Amygdala (tissue), 56 donors: ENCODE data around the gene SLC25A31.
A peak's percentile ranks its signal among the peaks of the same experiment; 100 is the strongest.

Source experiments
- DNase-seq, 56 donors: peaks; one replicate each; lab custom pipeline; 2025; lab: John Stamatoyannopoulos, UW

The SLC25A31 gene

GRCh38 chr4:127776620-127777019, 46.4 kb downstream of the SLC25A31 start:
- DNase-seq: no peak

GRCh38 chr4:127777487-127777886, 47.3 kb downstream of the SLC25A31 start:
- no peak for DNase-seq

GRCh38 chr4:127778102-127778501, 47.9 kb downstream of the SLC25A31 start:
- DNase-seq: no peak

- DNase-seq: peak in 1 of 56 donors; percentile 3
Observed at GRCh38 chr4:127780598-127780997, 50.4 kb downstream of the SLC25A31 start.

GRCh38 chr4:127781300-127782024, 51.3 kb downstream of the SLC25A31 start:
- DNase-seq: peak in 19 of 56 donors; percentile 23 to 72 (median 49)

- peak in 41 of 56 donors; percentile 41 to 91 (median 80) for DNase-seq
Observed at GRCh38 chr4:127782025-127782274, 51.8 kb downstream of the SLC25A31 start.

GRCh38 chr4:127782275-127783025, 52.2 kb downstream of the SLC25A31 start, which contains the start of gene HSPA4L:
Gene HSPA4L, plus strand, starts transcription at chr4:127782322. Its CDS starts 229 bp downstream, at chr4:127782551.
- peak in 51 of 56 donors; percentile 3 to 89 (median 62) for DNase-seq

- peak in 47 of 56 donors; percentile 3 to 79 (median 39) for DNase-seq
Observed at GRCh38 chr4:127783026-127783769, 53.0 kb downstream of the SLC25A31 start.

- no peak for DNase-seq
Observed at GRCh38 chr4:127783955-127784770, 54.0 kb downstream of the SLC25A31 start.

- DNase-seq: no peak
Observed at GRCh38 chr4:127788517-127788916, 58.3 kb downstream of the SLC25A31 start.

GRCh38 chr4:127791391-127791790, 61.2 kb downstream of the SLC25A31 start:
- no peak for DNase-seq

GRCh38 chr4:127793528-127793927, 63.3 kb downstream of the SLC25A31 start:
- DNase-seq: no peak

GRCh38 chr4:127799711-127800110, 69.5 kb downstream of the SLC25A31 start:
- DNase-seq: no peak

- no peak for DNase-seq
Observed at GRCh38 chr4:127809173-127809800, 79.1 kb downstream of the SLC25A31 start.

- no peak for DNase-seq
Observed at GRCh38 chr4:127810551-127810950, 80.4 kb downstream of the SLC25A31 start.

GRCh38 chr4:127822430-127822829, 92.2 kb downstream of the SLC25A31 start:
- no peak for DNase-seq
